Colonic mucosa (tissue), 4 donors: ENCODE data around the gene NPRL2. TPM values are rescaled to one million over a fixed set of nuclear protein-coding genes. Genes with fewer than 3 reads are reported as not detected.
A peak's percentile ranks its signal among the peaks of the same experiment; 100 is the strongest.

Source experiments
- DNase-seq: peaks from one replicate; pipeline ENCODE4 v3.0.0-alpha.2; 2020
- H3K27ac ChIP-seq: fragments of 200-600 bp; one replicate; pipeline ENCODE4 v1.8.0; 2021
- H3K27me3 ChIP-seq: fragments of 200-600 bp; one replicate; pipeline ENCODE4 v1.8.0; 2021
- H3K36me3 ChIP-seq: fragments of 200-600 bp; one replicate; pipeline ENCODE4 v1.8.0; 2021
- H3K4me1 ChIP-seq: fragments of 200-600 bp; one replicate; pipeline ENCODE4 v1.8.0; 2021; ENCODE audit warnings: mild to moderate bottlenecking
- H3K4me3 ChIP-seq: fragments of 200-600 bp; one replicate; pipeline ENCODE4 v1.8.0; 2021
- H3K9ac ChIP-seq, 2 donors: one replicate each; pipeline ENCODE4 v1.7.0; 2013; ENCODE audit warnings: control low read depth in 2 of 2, low read depth in 2 of 2, low read length in 2 of 2
- H3K9me3 ChIP-seq: fragments of 200-600 bp; one replicate; pipeline ENCODE4 v1.8.0; 2021
- CTCF ChIP-seq: fragments of 200-600 bp; IDR thresholded peaks from one replicate; pipeline ENCODE4 v1.8.0; 2022; ENCODE audit warnings: antibody characterized with exemption, mild to moderate bottlenecking
- intact Hi-C: fragments of 100-400 bp; cut with DNase I; formaldehyde crosslinking; loops from one replicate; pipeline ENCODE4 v1.14.1; 2022
- total RNA-seq, 2 donors: library from RNA; stranded (reverse); fragmentation: NEBNext Ultra II Directional in 1 of 2; extraction: Animal tissue kit (Norgen Biotek cat#: 25700) in 1 of 2; gene quantifications; one replicate each; pipeline ENCODE4 v1.2.1, GENCODE V29; 2021
- donor health status: healthy.
- donor health status: DM: no; HTN: no; CAD: no.
- donor health status: DM: no; HTN: no; CAD: no.

Gene NPRL2
- total RNA-seq, 2 donors from 2014 or later = 23.2 to 29.6 TPM

GRCh38 chr3:50352781-50353180, 2.2 kb upstream of the NPRL2 start:
- no peak overlapping the region for H3K4me3 ChIP-seq
- peak overlapping the region; percentile 49 for H3K27ac ChIP-seq
- no peak for DNase-seq
- TF ChIP-seq CTCF = no peak
- H3K27me3 ChIP-seq = no peaks in the 10 kb centered on the region
- peaks cover 8% of the 10 kb centered on the region for H3K36me3 ChIP-seq
- intact Hi-C loops = no loop called here
- H3K4me1 ChIP-seq = peaks cover 35% of the 10 kb centered on the region
- H3K9ac ChIP-seq = no peak overlapping the region
- no peaks in the 10 kb centered on the region for H3K9me3 ChIP-seq

- Histone ChIP-seq H3K9me3 (no peaks in the 10 kb centered on the region), H3K27me3 (no peaks in the 10 kb centered on the region), H3K4me3 (peak overlapping the region; percentile 59), H3K9ac (peak overlapping the region in 1 of 2 donors; percentile 92), H3K4me1 (peaks cover 23% of the 10 kb centered on the region), H3K36me3 (peaks cover 8% of the 10 kb centered on the region), H3K27ac (peak overlapping the region; percentile 85)
- TF ChIP-seq CTCF = no peak
- DNase-seq = no peak
- intact Hi-C loops = no loop called here
Measured at GRCh38 chr3:50351323-50351697, 735 bp upstream of the NPRL2 start.

- peak overlapping the region; percentile 71 to 92 for H3K9ac ChIP-seq
- TF ChIP-seq CTCF = no peak
- no peaks in the 10 kb centered on the region for H3K9me3 ChIP-seq
- no peaks in the 10 kb centered on the region for H3K27me3 ChIP-seq
- H3K36me3 ChIP-seq = peaks cover 7% of the 10 kb centered on the region
- intact Hi-C loops = no loop called here
- peaks cover 21% of the 10 kb centered on the region for H3K4me1 ChIP-seq
- H3K4me3 ChIP-seq = peak overlapping the region; percentile 59
- H3K27ac ChIP-seq = peak overlapping the region; percentile 85
- no peak for DNase-seq
Measured at GRCh38 chr3:50350213-50350526, 405 bp downstream of the NPRL2 start.

- Histone ChIP-seq H3K27ac (no peak overlapping the region), H3K9ac (no peak overlapping the region), H3K36me3 (no peaks in the 10 kb centered on the region), H3K9me3 (no peaks in the 10 kb centered on the region), H3K27me3 (no peaks in the 10 kb centered on the region), H3K4me3 (no peak overlapping the region), H3K4me1 (peaks cover 19% of the 10 kb centered on the region)
- DNase-seq = peak; percentile 73
- peak; percentile 47 for TF ChIP-seq CTCF
- intact Hi-C loops = loop anchor here (5.0 kb wide), 1 partner anchor 195 kb away; no protein-coding TSS in a partner anchor
Measured at GRCh38 chr3:50347187-50347813, 3.3 kb downstream of the NPRL2 start.

- H3K9ac ChIP-seq = no peak within 1 kb of the TSS
- no peak within 1 kb of the TSS for H3K27ac ChIP-seq
- TF ChIP-seq CTCF = no peak
- H3K4me1 ChIP-seq = peaks cover 10% of the 10 kb centered on the region
- intact Hi-C loops = loop anchor here (5.0 kb wide), 1 partner anchor 197 kb away; no protein-coding TSS in a partner anchor
- DNase-seq = peak; percentile 88
- no peaks in the 10 kb centered on the region for H3K27me3 ChIP-seq
- H3K4me3 ChIP-seq = peak within 1 kb of the TSS; percentile 25
- H3K9me3 ChIP-seq = no peaks in the 10 kb centered on the region
- H3K36me3 ChIP-seq = no peaks in the 10 kb centered on the region
Measured at GRCh38 chr3:50345586-50346234, 4.9 kb downstream of the NPRL2 start, which contains the start of gene ZMYND10. TSS of gene ZMYND10 (minus strand) at chr3:50345732. CDS start at chr3:50345579, 153 bp downstream.
